GM04504 (cell line): ENCODE data around the gene IFT88.

Experiments used
- DNase-seq: peaks from one replicate; pipeline ENCODE4 v3.0.0-alpha.2; 2012; ENCODE audit warnings: low read depth

Gene IFT88, protein sequence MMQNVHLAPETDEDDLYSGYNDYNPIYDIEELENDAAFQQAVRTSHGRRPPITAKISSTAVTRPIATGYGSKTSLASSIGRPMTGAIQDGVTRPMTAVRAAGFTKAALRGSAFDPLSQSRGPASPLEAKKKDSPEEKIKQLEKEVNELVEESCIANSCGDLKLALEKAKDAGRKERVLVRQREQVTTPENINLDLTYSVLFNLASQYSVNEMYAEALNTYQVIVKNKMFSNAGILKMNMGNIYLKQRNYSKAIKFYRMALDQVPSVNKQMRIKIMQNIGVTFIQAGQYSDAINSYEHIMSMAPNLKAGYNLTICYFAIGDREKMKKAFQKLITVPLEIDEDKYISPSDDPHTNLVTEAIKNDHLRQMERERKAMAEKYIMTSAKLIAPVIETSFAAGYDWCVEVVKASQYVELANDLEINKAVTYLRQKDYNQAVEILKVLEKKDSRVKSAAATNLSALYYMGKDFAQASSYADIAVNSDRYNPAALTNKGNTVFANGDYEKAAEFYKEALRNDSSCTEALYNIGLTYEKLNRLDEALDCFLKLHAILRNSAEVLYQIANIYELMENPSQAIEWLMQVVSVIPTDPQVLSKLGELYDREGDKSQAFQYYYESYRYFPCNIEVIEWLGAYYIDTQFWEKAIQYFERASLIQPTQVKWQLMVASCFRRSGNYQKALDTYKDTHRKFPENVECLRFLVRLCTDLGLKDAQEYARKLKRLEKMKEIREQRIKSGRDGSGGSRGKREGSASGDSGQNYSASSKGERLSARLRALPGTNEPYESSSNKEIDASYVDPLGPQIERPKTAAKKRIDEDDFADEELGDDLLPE

GRCh38 chr13:20566898-20567874 is at the start of gene IFT88:
Gene IFT88 (plus strand): TSS chr13:20567157. CDS start chr13:20574386, 7,229 bp downstream.
- DNase-seq = peak; percentile 74

GRCh38 chr13:20518660-20519100 is 48.3 kb upstream of the IFT88 start:
- DNase-seq = no peak

GRCh38 chr13:20519875-20520274 is 47.1 kb upstream of the IFT88 start:
- DNase-seq = no peak

DNA sequence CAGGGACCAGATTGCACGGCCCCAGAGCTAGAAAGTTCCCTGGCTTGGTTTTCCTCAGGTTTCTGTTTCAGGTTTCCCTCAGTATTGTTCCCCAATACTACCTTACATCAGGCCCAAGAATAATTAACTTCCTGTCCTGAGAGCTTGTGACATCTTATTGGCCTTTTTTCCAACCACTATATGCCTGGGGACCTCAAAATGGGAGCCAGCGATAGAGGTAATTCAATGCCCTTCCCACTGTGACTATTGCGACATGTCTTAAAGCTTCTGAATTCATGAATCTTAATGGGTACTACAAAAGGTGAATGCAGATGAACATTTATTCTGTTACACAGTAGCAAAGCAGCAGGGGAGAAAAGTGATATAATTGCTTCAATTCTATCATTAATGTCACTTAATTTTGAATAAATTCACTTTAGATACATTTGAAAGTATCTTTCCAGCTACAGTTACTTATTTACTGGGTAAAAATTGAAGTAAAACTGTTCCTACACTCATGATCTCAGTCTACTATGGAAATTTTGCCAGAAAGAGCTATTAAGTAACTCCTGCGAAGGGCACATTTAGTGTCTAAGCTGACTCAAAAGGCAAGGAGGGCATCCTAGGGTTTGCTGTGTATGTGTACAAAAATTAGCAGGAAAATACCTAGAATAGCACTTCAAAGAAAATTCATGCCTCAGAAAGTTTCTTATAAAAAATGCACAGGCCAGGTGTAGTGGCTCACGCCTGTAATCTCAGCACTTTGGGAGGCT is 45.4 kb upstream of the IFT88 start:
- DNase-seq = no peak

DNA sequence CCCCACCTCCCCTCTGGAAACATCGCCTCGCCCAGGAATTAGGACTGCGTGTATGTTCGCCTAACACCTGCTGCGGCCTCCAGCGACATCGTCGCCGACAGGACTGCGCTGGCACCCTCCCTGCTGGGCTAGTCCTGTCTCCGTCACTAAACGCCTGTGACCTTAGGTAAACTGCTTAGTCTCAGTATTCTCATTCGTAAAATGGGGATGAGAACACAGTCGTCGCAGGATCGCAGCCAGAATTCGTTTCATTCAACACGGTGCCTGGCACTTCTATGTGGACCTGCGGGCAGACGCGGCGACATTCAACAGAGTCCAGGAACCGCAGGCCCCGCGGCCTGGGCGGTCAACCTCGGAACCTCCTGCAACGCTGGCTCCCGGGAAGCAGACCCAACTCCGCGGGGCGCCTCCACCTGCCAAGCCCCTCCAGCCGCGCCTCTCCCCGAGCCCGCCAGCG is 41.8 kb upstream of the IFT88 start:
- no peak for DNase-seq

DNA sequence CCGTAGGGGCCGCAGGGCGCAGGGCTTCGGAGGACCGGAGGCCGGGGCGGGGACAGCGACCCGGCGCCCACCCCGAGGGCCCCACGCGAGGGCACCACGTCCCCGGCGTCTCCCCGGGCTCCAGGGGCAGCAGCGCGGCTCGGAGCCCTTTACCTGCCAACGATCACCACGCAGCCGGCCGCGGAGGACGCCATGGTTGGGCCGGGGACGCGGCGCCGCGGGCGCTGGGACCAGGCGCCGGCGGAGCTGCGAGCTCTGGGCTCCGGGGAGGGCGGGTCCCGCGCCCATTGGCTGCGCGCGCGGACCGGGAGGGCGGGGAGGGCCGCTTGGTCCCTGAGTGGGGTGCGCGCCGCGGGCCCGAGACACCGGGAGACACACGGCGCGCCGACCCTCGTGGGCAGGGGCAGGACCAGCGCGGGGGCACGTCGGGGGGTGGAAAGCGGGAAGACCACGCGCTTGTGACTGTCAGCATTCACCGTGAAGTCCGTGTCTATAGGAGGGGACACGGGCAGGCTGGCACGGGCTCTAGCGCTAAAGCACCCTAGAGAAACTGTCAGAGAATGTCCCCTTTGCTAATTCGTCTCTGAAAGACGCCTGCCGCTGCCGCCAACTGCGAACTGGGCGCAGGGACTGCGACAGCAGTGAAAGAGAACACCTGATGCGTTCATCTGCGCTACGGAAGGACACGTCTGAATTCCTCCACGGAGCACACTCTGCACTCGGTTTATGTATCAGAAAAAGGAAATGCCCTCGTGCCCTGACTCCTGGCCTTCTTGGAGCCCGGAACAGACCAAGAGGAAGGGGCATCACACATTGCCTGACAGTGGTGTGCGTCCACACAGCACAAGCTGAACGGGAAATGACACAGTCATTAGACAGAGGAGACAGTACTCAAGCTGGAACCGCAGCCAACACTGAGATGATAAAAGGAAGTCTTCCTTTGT is 41.1 kb upstream of the IFT88 start, which contains the start of gene CRYL1:
CRYL1 (minus strand) TSS at position 257 of the 944 bp plus-strand sequence; CDS start at position 194, 63 bp downstream.
- DNase-seq = peak; percentile 31

DNA sequence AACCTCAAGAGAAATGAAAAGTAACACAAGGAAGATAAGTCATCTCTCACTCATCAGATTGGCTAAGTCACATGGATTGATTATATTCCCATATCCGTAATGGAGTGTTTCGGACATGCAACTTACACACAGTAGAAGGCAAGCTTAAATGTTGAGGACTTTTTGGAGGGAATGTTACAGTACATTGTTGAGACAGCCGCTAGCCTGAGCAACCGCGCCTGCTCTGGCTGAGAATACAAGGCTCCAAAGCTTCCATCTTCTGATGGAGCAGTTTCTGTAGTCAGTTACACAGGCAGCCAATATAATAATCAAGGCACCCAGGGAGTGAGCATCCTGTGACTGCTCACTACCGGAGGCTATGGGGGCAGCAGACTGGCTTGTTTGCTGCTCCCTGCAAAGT is 40.3 kb upstream of the IFT88 start:
- DNase-seq = no peak

DNA sequence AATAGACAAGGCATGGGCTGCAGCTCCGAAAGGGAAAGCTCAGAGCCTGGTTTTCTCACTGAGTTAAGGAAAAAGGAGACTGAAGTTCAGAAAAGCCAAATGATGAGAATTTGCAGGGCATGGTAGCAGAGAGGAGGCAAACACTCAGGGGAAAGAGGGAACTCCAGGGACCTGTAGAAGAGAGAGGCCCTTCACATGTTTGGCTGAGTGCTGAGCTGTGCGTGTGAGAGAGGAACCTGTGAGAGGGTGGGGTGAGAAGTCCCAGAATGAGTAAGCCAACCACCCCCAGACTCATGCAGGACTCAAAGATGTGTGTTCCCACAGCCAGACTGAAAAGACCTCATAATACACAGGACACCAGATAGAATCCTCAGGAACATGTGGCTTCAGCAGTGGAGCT is 38.5 kb upstream of the IFT88 start:
- DNase-seq = no peak

GRCh38 chr13:20534038-20534608 is 32.8 kb upstream of the IFT88 start:
- no peak for DNase-seq

DNA sequence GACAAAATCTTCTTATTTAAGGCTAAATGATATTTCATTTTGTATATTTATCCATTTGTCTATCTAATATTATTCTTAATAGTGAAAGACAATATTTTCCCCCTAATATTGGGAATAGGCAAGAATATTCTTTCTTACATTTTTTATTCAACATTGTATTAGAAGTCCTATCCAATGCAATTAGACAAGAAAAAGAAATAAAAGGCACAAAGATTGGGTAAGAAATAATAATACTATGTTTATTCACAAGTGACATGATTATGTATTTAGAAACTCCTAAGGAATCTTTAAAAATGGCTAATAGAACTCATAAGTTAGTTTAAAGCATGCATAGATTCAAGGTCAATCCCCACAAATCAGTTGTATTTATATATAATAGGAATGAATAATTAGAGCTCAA is 30.0 kb upstream of the IFT88 start:
- no peak for DNase-seq

DNA sequence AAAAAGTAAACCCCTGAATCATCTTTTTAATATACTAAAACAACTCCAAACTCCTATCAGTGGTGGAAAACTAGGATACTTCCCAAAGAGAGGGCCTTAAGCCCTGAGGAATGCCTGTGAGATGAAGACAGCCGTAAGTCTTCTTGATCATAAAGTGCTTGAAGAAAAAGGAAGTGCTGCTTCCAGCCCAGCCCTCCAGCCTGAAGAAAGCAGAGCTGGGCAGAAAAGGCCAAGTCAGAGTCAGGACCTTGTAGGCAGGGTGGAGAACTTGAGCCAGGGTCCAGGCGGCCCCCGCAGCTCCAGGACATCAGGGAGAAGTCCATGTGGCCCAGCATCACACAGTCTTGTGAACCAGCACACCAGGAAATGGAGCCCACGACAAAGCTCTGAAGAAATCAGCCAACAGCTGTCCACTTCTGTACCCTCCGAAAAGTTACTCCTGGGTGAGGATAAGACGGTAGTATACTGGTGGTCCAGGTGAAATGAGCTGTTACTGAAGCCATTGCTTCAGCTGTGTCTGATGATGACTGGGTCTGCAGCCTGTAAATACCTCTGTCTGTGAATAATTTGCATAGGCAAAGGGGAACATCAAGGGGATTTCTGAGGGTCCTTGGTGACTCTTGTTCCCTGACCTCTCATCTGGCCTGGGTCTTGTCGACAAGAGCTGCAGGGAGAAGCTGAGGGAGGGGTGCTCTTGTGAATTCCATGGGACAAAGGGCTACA is 22.6 kb upstream of the IFT88 start:
- no peak for DNase-seq

DNA sequence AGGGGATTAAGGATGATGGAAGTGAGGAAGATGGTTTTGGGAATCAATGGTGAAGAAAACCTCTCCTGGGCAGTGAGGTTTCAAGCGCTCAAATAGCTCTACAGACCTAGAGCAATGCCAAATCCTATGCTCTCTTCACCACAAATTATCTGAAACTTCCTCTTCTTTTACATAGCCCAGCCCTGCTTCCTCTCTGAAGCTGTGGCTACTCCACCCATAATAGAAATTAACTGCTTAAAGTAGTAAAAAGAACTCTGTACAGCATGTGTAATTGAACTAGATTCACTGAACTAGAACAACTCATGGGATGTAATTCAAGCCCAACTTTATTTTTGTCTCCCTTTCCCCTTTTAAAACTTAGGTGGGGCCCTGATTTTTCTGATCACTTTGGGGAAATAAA is 20.4 kb upstream of the IFT88 start:
- DNase-seq = no peak

DNA sequence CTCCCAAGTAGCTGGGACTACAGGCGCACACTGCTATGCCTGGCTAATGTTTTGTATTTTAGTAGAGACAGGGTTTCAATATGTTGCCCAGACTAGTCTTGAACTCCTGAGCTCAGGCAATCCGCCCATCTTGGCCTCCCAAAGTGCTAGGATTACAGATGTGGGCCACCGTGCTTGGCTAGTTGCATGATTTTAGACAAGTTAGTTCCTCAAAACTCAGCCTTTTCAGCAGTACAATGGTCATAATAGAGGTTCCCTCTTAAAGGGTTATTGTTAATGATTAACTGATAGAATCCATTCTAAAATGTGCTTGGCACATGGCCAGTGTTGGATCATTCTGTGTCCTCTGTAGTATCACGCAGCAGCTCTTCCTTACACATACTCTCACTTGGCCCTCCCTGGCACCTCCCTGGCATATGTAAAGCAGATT is 19.5 kb upstream of the IFT88 start:
- no peak for DNase-seq

DNA sequence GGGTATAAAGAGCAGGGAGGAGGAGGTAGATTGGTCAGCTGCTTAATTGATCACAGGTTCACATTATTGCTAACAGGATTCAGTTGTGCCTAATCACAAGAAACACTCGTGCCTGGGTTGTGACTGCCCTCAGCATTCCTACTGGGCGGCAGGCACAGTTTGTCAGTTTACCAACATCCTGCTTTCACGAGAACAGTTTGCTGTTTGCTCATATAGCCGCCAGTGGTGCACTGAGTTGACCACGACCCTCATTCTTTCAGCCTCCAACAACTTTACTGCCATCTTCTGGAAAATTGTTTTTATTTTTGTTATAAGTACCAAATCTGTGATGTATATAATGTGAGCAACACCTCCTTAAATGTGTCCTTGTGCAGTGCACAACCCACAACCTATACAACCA is 16.2 kb upstream of the IFT88 start:
- no peak for DNase-seq

DNA sequence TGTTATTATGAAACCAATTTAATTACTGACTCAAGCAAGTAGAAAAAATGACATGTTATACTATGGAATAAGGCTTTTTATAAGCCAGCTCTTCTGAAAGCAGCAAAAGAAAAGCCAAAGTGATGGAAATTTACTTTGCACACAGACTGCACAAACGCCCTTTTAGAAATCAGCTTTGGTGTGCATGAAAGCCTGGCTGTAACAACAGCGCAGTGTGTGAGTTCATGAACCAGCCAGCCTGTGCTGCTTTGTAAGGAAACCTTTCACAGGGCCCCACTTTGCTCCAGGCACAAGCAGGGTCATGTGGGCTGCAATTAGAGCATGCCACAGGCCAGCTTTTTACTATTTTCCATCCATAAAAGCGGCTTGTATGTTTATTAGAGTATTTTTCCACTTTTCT is 13.6 kb upstream of the IFT88 start:
- no peak for DNase-seq

GRCh38 chr13:20558982-20559381 is 8.0 kb upstream of the IFT88 start:
- no peak for DNase-seq

DNA sequence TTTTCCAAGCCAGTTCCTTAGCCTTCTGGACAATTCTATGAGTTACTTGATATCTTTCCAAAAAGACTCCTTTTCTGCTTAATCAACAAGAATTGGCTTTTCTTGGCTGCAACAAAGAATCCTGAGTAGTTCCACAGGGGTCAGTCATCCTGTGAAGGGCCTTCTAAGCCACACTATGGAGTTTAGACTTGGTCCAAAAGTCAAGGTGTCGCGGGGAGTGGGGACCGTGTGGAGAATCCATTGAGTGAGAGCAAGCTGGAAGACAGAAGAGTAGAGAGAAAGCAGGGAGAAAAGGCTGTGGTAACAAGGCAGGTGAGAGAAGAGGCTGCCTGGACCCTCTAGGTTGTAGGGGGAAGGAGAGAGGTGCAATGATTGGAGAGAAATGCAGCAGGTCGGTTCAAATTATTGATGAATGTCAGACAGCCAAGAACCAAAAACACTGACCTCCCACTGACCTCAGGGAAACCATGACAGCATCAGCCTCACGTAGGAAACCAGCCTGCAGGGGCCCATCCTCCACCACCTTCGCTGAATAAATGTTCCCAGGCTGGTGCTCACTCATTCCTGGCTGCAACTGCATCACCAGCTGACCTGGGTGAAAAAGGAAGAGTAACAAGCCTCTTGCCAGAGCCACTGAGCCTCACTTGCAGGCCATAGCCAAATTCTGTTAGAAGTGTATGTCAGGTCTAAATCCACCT is 7.1 kb upstream of the IFT88 start:
- DNase-seq = no peak

DNA sequence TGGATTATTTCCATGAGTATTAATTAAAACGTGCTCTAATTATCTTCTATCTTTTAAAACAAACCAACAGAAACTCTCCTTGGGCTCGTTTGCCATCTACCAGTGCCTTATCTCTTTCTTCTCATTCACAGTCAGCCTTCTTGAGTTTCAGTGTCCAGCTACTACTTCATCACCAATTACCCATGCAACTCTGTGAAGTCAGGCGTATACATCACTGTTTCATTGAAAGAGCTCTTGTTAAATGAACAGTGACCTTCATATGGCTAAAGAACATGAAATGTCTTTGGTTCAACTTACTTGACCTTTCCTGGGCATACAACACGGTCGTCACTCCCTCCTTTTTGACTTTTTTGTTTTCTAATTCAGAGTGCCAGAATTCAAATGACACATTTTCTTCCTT is 5.2 kb upstream of the IFT88 start:
- no peak for DNase-seq
